Endothelial cell of umbilical vein (primary cell): Measurements from ENCODE around the gene SERTAD1.
A peak's percentile ranks its signal among the peaks of the same experiment; 100 is the strongest.

ENCODE experiments used
- CTCF ChIP-seq, 2 donors: IDR thresholded peaks; 1 replicate in 1 of 2; 2 replicates in 1 of 2; pipeline ENCODE4 v1.5.1; 2011; ENCODE audit warnings: low read length in 2 of 2, mild to moderate bottlenecking in 2 of 2, moderate library complexity in 2 of 2, control low read depth in 1 of 2, inconsistent platforms in 1 of 2, low read depth in 1 of 2; ENCODE audit not compliant: insufficient read depth in 1 of 2; ENCODE audit errors: extremely low read depth in 1 of 2
- EZH2 ChIP-seq: IDR thresholded peaks from 2 replicates; pipeline ENCODE4 v1.6.1; 2012; ENCODE audit warnings: borderline replicate concordance, low read depth, mild to moderate bottlenecking, moderate library complexity, low read length, inconsistent platforms; ENCODE audit not compliant: severe bottlenecking
- FOS ChIP-seq: IDR thresholded peaks from 2 replicates; pipeline ENCODE4 v1.6.1; 2011; ENCODE audit warnings: mild to moderate bottlenecking, low read length, moderate library complexity, borderline replicate concordance; ENCODE audit not compliant: insufficient read depth
- MAX ChIP-seq: IDR thresholded peaks from 2 replicates; pipeline ENCODE4 v1.6.1; 2011; ENCODE audit not compliant: insufficient read depth, insufficient read length
- MYC ChIP-seq: IDR thresholded peaks from one replicate; pipeline ENCODE4 v1.6.1; 2011; ENCODE audit warnings: mild to moderate bottlenecking, low read depth, low read length
- POLR2A ChIP-seq: IDR thresholded peaks from 2 replicates; pipeline ENCODE4 v1.6.1; 2012; ENCODE audit warnings: low read depth, mild to moderate bottlenecking, control low read depth, low read length

- TF ChIP-seq POLR2A (no peak), CTCF (IDR thresholded peaks at IDR 0.05; ENCODE audit: extremely low read depth in 1 of 2, insufficient read depth in 1 of 2, low read depth in 1 of 2, low read length in 2 of 2) (no peak), MAX (no peak), MYC (no peak), FOS (no peak), EZH2 (peak; percentile 67)
Observed at GRCh38 chr19:40466985-40467734, 41.4 kb upstream of the SERTAD1 start, which contains the start of gene SPTBN4.
